Astrocyte of the spinal cord (primary cell): ENCODE results near the gene AK5.

ENCODE experiments used
- DNase-seq: peaks from one replicate; pipeline ENCODE4 v3.0.0; 2011; ENCODE audit warnings: low read depth, low spot score
- H3K4me3 ChIP-seq: 2 replicates; pipeline ENCODE4 v1.5.1; 2011; ENCODE audit warnings: low read depth, mild to moderate bottlenecking, low read length, moderate library complexity
- CTCF ChIP-seq: IDR thresholded peaks from 2 replicates; pipeline ENCODE4 v1.5.1; 2012; ENCODE audit warnings: low read depth, mild to moderate bottlenecking, low read length, inconsistent platforms
- in situ Hi-C: cut with HindIII; loops from 2 replicates; pipeline ENCODE4 v1.10.0; 2017; ENCODE audit warnings: low sequenced_read_pairs

The AK5 gene

GRCh38 chr1:77350012-77350770, 68.4 kb downstream of the AK5 start:
- TF ChIP-seq CTCF, result no peak
- DNase-seq, result no peak
- in situ Hi-C loops, result no loop called here
- no peak overlapping the region for H3K4me3 ChIP-seq

DNA sequence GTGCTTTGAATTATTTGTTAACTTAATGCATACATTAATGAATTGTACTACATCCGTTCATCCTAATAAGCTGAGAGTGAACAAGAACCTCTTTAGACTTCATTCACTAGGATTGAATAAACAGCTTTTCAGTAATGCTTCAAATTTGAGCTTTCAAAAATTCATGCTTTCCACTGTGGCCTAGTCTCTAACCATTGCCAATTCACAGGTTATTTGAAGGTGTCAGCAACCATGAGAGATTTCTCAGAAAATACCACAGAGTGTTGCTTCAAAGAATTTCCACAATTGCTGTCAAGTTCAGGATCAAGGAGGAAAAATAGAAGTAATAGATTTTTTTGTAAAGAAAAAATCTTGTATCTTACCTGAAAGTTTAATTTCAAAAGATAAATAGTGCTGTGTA, 72.7 kb downstream of the AK5 start:
- in situ Hi-C loops, result no loop called here
- no peak overlapping the region for H3K4me3 ChIP-seq
- no peak for TF ChIP-seq CTCF
- no peak for DNase-seq

DNA sequence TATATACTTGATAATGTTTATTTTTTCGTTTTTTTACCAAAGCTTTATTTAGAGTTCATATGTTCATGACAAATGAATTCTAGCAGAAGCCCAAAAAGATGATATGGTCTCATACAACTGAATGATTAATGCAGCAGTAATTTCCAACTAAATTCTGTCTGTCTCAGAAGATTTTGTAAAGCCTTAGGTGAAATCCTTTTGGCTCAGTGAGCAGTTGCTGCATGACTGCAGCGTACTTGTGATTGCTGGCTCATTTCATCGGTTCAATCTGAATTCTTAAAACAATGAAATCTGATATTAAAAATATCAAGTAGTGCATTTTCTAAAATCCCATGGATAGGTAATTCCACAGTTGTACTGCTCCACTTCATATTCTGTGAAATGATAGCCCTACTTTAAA, 73.2 kb downstream of the AK5 start:
- in situ Hi-C loops, result no loop called here
- no peak for TF ChIP-seq CTCF
- no peak for DNase-seq
- no peak overlapping the region for H3K4me3 ChIP-seq

DNA sequence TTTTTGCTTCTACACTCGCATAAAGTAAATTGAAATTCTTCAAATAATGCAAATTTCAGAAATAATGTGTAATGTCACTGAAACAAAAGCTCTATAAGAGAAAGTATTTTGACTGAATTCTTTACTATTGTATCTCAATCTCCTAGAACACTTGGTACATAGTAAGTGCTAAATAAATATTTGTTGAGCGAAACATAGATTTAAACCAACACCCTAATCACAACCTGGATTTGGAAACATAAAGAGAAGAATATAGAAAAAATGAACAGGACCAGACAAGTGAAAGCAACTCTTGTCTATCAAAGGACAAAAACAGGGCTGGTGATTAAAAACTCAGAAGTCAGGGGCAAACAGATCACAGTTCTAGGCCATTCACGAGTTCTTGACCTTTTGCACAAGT, 74.3 kb downstream of the AK5 start:
- no peak for DNase-seq
- in situ Hi-C loops, result no loop called here
- H3K4me3 ChIP-seq, result no peak overlapping the region
- no peak for TF ChIP-seq CTCF

GRCh38 chr1:77360256-77360655, 78.4 kb downstream of the AK5 start:
- no peak overlapping the region for H3K4me3 ChIP-seq
- TF ChIP-seq CTCF, result no peak
- in situ Hi-C loops, result no loop called here
- DNase-seq, result no peak

DNA sequence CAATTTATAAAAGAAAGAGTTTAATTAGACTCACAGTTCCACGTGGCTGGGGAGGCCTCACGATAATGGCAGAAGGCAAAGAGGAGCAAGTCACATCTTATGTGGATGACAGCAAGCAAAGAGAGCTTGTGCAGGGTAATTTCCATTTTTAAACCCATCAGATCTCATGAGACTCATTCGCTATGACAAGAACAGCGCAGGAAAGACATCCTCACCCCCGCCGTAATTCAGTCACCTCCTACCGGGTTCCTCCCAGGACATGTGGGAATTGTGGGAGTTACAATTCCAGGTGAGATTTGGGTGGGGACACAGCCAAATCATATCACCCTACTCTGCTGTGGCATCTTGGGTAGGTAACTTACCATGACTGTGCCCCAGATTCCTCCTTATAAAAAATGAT, 79.8 kb downstream of the AK5 start:
- in situ Hi-C loops, result no loop called here
- DNase-seq, result no peak
- TF ChIP-seq CTCF, result no peak
- no peak overlapping the region for H3K4me3 ChIP-seq

DNA sequence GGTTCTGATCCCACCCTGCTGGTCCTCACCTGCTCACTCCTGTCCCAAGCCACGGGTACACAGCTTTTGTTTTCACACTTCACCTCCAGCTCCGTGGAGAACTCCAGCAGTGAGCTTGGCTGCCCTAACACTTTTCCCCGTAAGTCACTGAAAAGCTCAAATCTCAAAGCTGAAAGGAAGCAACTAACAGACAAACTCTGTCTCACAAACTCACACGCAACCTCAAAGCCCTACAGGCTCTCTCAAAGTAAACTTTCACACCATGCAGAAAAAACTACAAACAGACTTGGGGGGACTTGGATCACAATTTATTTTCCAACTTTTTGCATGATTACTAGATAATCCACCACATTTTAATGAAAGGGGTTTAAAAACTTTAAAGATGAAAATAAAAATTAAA, 88.3 kb downstream of the AK5 start:
- DNase-seq, result peak; percentile 59
- no peak for TF ChIP-seq CTCF
- in situ Hi-C loops, result no loop called here
- no peak overlapping the region for H3K4me3 ChIP-seq
